Naive thymus-derived CD4-positive, alpha-beta T cell (primary cell): ENCODE data around the gene PRPF31. TPM values are rescaled to one million over a fixed set of nuclear protein-coding genes. Genes with fewer than 3 reads are reported as not detected.
A peak's percentile ranks its signal among the peaks of the same experiment; 100 is the strongest.

ENCODE experiments used
- ATAC-seq: fragments of 150-1000 bp; cut with Tn5 transposase; 2 replicates; pipeline ENCODE4 v1.10.0; 2021; ENCODE audit warnings: mild to moderate bottlenecking, moderate library complexity
- CTCF ChIA-PET: fragments of 350-600 bp; sonication (Branson Sonifier 250); formaldehyde crosslinking; loops from one replicate; lab custom pipeline; 2021; ENCODE audit warnings: antibody characterized with exemption; lab: Charles Lee
- POLR2A ChIA-PET: fragments of 350-600 bp; sonication (Branson Sonifier 250); formaldehyde crosslinking; loops from one replicate; lab custom pipeline; 2021; ENCODE audit warnings: antibody characterized with exemption, inconsistent platforms; lab: Charles Lee
- DNase-seq, 9 donors: peaks; one replicate each; pipeline versions ENCODE4 v3.0.0 to v3.0.0-alpha.2; 2020 to 2022; ENCODE audit warnings: mixed read lengths in 1 of 9
- H3K27ac ChIP-seq: one replicate; pipeline ENCODE4 v1.7.0; 2013; ENCODE audit warnings: mild to moderate bottlenecking, low read depth, low read length, moderate library complexity
- H3K27me3 ChIP-seq, 2 donors: one replicate each; pipeline ENCODE4 v1.7.0; 2013; ENCODE audit warnings: low read length in 2 of 2, mild to moderate bottlenecking in 2 of 2, moderate library complexity in 2 of 2; ENCODE audit not compliant: control insufficient read depth in 2 of 2, insufficient read depth in 2 of 2
- H3K36me3 ChIP-seq, 3 experiments: 1 replicate in 2 of 3; 2 replicates in 1 of 3; pipeline ENCODE4 v1.7.0; 2013; ENCODE audit warnings: low read length in 3 of 3, mild to moderate bottlenecking in 3 of 3, moderate library complexity in 1 of 3; ENCODE audit not compliant: insufficient read depth in 3 of 3, control insufficient read depth in 2 of 3
- H3K4me1 ChIP-seq, 2 donors: one replicate each; pipeline ENCODE4 v1.7.0; 2013; ENCODE audit warnings: low read length in 2 of 2, mild to moderate bottlenecking in 2 of 2, moderate library complexity in 1 of 2; ENCODE audit not compliant: control insufficient read depth in 2 of 2, insufficient read depth in 2 of 2
- H3K4me3 ChIP-seq: 2 replicates; pipeline ENCODE4 v1.7.0; 2013; ENCODE audit warnings: mild to moderate bottlenecking, low read length
- H3K9me3 ChIP-seq, 3 experiments: 1 replicate in 2 of 3; 2 replicates in 1 of 3; pipeline ENCODE4 v1.7.0; 2013; ENCODE audit warnings: low read length in 3 of 3; ENCODE audit not compliant: control insufficient read depth in 2 of 3
- H3K27ac Mint-ChIP-seq, 9 donors: one replicate each; pipeline ENCODE4 v1.8.0; 2020 to 2022; ENCODE audit warnings: mixed read lengths in 9 of 9, mild to moderate bottlenecking in 8 of 9, moderate library complexity in 5 of 9, inconsistent platforms in 2 of 9
- H3K27me3 Mint-ChIP-seq, 5 donors: one replicate each; pipeline ENCODE4 v1.8.0; 2021 to 2022; ENCODE audit warnings: mixed read lengths in 5 of 5, mild to moderate bottlenecking in 1 of 5
- H3K36me3 Mint-ChIP-seq, 5 donors: one replicate each; pipeline ENCODE4 v1.8.0; 2020 to 2022; ENCODE audit warnings: mixed read lengths in 5 of 5, mild to moderate bottlenecking in 3 of 5, inconsistent platforms in 1 of 5
- H3K4me1 Mint-ChIP-seq, 7 donors: one replicate each; pipeline ENCODE4 v1.8.0; 2020 to 2022; ENCODE audit warnings: mixed read lengths in 7 of 7, mild to moderate bottlenecking in 3 of 7, inconsistent platforms in 1 of 7
- H3K4me3 Mint-ChIP-seq, 10 donors: one replicate each; pipeline ENCODE4 v1.8.0; 2020 to 2022; ENCODE audit warnings: mild to moderate bottlenecking in 10 of 10, mixed read lengths in 10 of 10, moderate library complexity in 6 of 10, inconsistent platforms in 2 of 10
- H3K9me3 Mint-ChIP-seq, 11 donors: one replicate each; pipeline ENCODE4 v1.8.0; 2020 to 2022; ENCODE audit warnings: mixed read lengths in 11 of 11, mild to moderate bottlenecking in 4 of 11, inconsistent platforms in 1 of 11, moderate library complexity in 1 of 11
- intact Hi-C, 2 donors: fragments of 100-400 bp; cut with micrococcal nuclease; formaldehyde crosslinking; loops; one replicate each; pipeline ENCODE4 v1.15.1; 2023
- polyA plus RNA-seq, 2 donors: library from polyadenylated mRNA; unstranded; fragments of 300-500 nt; fragmentation: Illumina TruSeq; gene quantifications; one replicate each; pipeline ENCODE4 v1.2.3, GENCODE V29; 2021
- total RNA-seq, 6 experiments: library from RNA in 5 of 6; stranded (reverse) in 5 of 6; gene quantifications; 1 replicate in 5 of 6; 2 replicates in 1 of 6; pipeline ENCODE4 v1.2.3 and lab custom pipeline; 2021 to 2026

The PRPF31 gene
- total and polyA plus RNA-seq, 7 experiments from 2014 or later = 51.8 to 87.4 (median 74.8) TPM

DNA sequence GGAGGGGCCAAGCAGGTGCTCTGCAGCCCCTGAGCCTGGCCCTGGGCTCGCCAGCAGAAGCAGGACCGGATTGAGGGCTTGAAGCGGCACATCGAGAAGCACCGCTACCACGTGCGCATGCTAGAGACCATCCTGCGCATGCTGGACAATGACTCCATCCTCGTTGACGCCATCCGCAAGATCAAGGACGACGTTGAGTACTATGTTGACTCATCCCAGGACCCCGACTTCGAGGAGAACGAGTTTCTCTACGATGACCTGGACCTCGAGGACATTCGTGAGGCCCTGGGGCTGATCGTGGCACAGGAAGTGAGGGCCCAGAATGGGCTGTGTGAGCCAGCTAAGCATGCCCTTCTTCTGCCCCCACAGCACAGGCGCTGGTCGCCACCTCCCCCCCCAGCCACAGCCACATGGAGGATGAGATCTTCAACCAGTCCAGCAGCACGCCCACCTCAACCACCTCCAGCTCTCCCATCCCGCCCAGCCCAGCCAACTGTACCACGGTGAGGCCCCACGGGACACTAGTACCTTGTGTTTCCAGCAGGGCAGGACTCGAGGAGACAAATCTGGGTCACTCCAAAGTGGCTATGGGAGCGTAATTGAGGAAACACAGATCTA, 30.1 kb downstream of the PRPF31 start:
- Histone ChIP-seq H3K36me3 (peaks cover 20 to 94% (median 49%) of the 10 kb centered on the region in 3 experiments), H3K9me3 (no peaks in the 10 kb centered on the region), H3K4me3 (no peak overlapping the region), H3K27me3 (no peaks in the 10 kb centered on the region), H3K27ac (no peak overlapping the region), H3K4me1 (peaks cover 0 to 2% of the 10 kb centered on the region in 2 donors)
- H3K27me3 Mint-ChIP-seq = no peaks in the 10 kb centered on the region
- ATAC-seq (no peak), DNase-seq (no peak)
- H3K9me3 Mint-ChIP-seq = peaks cover 0 to 2% (median 0%) of the 10 kb centered on the region in 11 donors
- H3K4me3 Mint-ChIP-seq = no peak overlapping the region
- peaks cover 11 to 34% (median 15%) of the 10 kb centered on the region in 7 donors for H3K4me1 Mint-ChIP-seq
- ChIA-PET CTCF (no interaction called here), POLR2A (interaction anchor here (9.6 kb wide), 1 partner anchor 10 kb away, joined by 173 read pairs; the partner anchor contains the start of gene LENG1)
- H3K36me3 Mint-ChIP-seq = peaks cover 4 to 50% (median 25%) of the 10 kb centered on the region in 5 donors
- intact Hi-C loops = no loop called here
- no peak overlapping the region for H3K27ac Mint-ChIP-seq

DNA sequence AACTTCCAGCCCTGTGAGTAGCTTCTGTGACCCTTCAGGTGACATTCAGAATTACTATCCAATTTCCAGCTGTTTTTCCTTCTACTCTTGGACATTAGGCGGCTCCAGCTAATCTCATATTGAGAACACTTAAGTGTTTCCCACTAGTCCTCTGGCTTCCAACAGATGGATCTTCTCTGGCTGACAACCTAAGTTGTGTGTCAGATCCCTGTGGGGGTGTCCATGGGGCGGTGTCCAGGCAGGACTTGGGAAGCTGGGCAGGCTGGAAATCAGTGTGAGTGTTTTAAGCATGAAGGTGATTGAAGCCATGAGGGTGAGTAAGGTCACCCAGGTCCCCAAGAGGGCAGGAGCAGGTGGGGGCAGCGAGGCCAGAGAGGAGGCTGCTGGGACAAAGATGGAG, 32.1 kb downstream of the PRPF31 start:
- no peak for ATAC-seq
- peaks cover 0 to 22% (median 6%) of the 10 kb centered on the region in 7 donors for H3K4me1 Mint-ChIP-seq
- H3K27ac Mint-ChIP-seq = peak overlapping the region in 2 of 9 donors; percentile 53 to 80
- Histone ChIP-seq H3K27ac (no peak overlapping the region), H3K36me3 (peaks cover 20 to 100% (median 46%) of the 10 kb centered on the region in 3 experiments), H3K4me1 (no peaks in the 10 kb centered on the region), H3K4me3 (no peak overlapping the region), H3K27me3 (no peaks in the 10 kb centered on the region), H3K9me3 (no peaks in the 10 kb centered on the region)
- ChIA-PET CTCF (no interaction called here), POLR2A (interaction anchor here (1.1 to 1.4 kb wide), 3 partner anchors 8 to 32 kb away, joined by 4 to 6 read pairs (median 4); partner anchors contain the start of genes CNOT3, PRPF31 and TFPT)
- H3K4me3 Mint-ChIP-seq = no peak overlapping the region
- intact Hi-C loops = no loop called here
- DNase-seq = no peak
- H3K36me3 Mint-ChIP-seq = peaks cover 4 to 51% (median 23%) of the 10 kb centered on the region in 5 donors
- H3K27me3 Mint-ChIP-seq = no peaks in the 10 kb centered on the region
- no peaks in the 10 kb centered on the region for H3K9me3 Mint-ChIP-seq

- POLR2A ChIA-PET = interaction anchor here (1.1 to 1.4 kb wide), 3 partner anchors 8 to 33 kb away, joined by 4 to 6 read pairs (median 4); partner anchors contain the start of genes CNOT3, PRPF31 and TFPT
- Histone ChIP-seq H3K27ac (no peak overlapping the region), H3K9me3 (no peaks in the 10 kb centered on the region), H3K36me3 (peaks cover 18 to 100% (median 41%) of the 10 kb centered on the region in 3 experiments), H3K27me3 (no peaks in the 10 kb centered on the region), H3K4me3 (no peak overlapping the region), H3K4me1 (peaks cover 0 to 2% of the 10 kb centered on the region in 2 donors)
- H3K9me3 Mint-ChIP-seq = peaks cover 0 to 1% (median 0%) of the 10 kb centered on the region in 11 donors
- H3K36me3 Mint-ChIP-seq = peaks cover 4 to 49% (median 20%) of the 10 kb centered on the region in 5 donors
- CTCF ChIA-PET = no interaction called here
- H3K27ac Mint-ChIP-seq = no peak overlapping the region
- ATAC-seq (no peak), DNase-seq (no peak)
- H3K4me1 Mint-ChIP-seq = peaks cover under 1 to 22% (median 7%) of the 10 kb centered on the region in 7 donors
- intact Hi-C loops = no loop called here
- no peaks in the 10 kb centered on the region for H3K27me3 Mint-ChIP-seq
- no peak overlapping the region for H3K4me3 Mint-ChIP-seq
These were observed 32.6 kb downstream of the PRPF31 start for GRCh38 chr19:54148158-54148557.

GRCh38 chr19:54149021-54149812, 33.7 kb downstream of the PRPF31 start:
- CTCF ChIA-PET = no interaction called here
- Mint-ChIP-seq H3K4me3 (no peak overlapping the region), H3K4me1 (peaks cover 8 to 25% (median 17%) of the 10 kb centered on the region in 7 donors), H3K27ac (peak overlapping the region in 2 of 9 donors; percentile 23 to 25), H3K27me3 (no peaks in the 10 kb centered on the region), H3K9me3 (peaks cover 0 to 2% (median 0%) of the 10 kb centered on the region in 11 donors), H3K36me3 (peaks cover 9 to 45% (median 21%) of the 10 kb centered on the region in 5 donors)
- Histone ChIP-seq H3K27ac (no peak overlapping the region), H3K27me3 (no peaks in the 10 kb centered on the region), H3K36me3 (peaks cover 7 to 100% (median 40%) of the 10 kb centered on the region in 3 experiments), H3K9me3 (no peaks in the 10 kb centered on the region), H3K4me3 (no peak overlapping the region), H3K4me1 (peaks cover 2 to 13% of the 10 kb centered on the region in 2 donors)
- POLR2A ChIA-PET = interaction anchor here (2.4 to 11.2 kb wide), 2 partner anchors 9 to 10 kb away, joined by 24 to 173 read pairs; partner anchors contain the start of genes CNOT3 and LENG1
- DNase-seq (no peak), ATAC-seq (no peak)
- intact Hi-C loops = no loop called here

DNA sequence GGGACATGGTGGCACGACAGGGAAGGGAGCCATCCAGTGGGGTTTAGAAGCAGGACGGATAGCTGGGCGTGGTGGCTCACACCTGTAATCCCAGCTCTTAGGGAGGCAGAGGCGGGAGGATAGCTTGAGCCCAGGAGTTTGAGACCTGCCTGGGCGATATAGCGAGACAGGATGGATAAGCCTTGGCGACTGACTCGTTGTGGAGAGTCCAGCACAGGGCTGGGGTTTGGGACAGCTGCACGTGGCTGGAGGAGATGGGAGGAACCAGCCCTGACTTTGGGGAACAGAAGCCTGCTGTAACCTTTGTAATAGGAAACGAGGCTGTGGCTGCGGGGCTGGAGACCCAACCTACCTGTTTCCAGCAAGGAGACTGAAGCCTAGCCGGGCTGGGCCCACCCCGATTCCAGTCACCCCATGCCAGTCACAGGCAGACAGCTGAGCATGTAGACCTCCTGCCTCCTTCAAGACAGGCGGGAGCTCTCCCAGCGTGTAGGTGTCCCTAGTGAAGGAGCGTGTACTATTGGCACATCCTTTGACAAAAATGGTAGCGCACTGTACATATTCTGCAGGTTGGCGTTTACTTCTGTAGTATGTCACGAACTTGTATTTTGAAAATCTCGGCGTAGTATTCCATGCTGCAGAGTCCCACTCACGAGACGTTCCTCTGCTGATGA, 35.9 kb downstream of the PRPF31 start:
- no peaks in the 10 kb centered on the region for H3K27me3 ChIP-seq
- POLR2A ChIA-PET = interaction anchor here (0.5 to 11.2 kb wide), 2 partner anchors 11 to 36 kb away, joined by 3 to 173 read pairs; partner anchors contain the start of genes CNOT3 and TFPT
- peaks cover 18 to 37% (median 35%) of the 10 kb centered on the region in 7 donors for H3K4me1 Mint-ChIP-seq
- no peak overlapping the region for H3K27ac ChIP-seq
- peak overlapping the region in 3 of 9 donors; percentile 21 to 64 (median 36) for H3K27ac Mint-ChIP-seq
- H3K4me1 ChIP-seq = peaks cover 15 to 32% of the 10 kb centered on the region in 2 donors
- no peak overlapping the region for H3K4me3 Mint-ChIP-seq
- CTCF ChIA-PET = no interaction called here
- H3K9me3 Mint-ChIP-seq = peaks cover 0 to 2% (median 0%) of the 10 kb centered on the region in 11 donors
- no peaks in the 10 kb centered on the region for H3K9me3 ChIP-seq
- intact Hi-C loops = no loop called here
- no peak overlapping the region for H3K4me3 ChIP-seq
- ATAC-seq (no peak), DNase-seq (no peak)
- H3K36me3 ChIP-seq = peaks cover 8 to 100% (median 40%) of the 10 kb centered on the region in 3 experiments
- peaks cover 9 to 44% (median 24%) of the 10 kb centered on the region in 5 donors for H3K36me3 Mint-ChIP-seq
- H3K27me3 Mint-ChIP-seq = no peaks in the 10 kb centered on the region

DNA sequence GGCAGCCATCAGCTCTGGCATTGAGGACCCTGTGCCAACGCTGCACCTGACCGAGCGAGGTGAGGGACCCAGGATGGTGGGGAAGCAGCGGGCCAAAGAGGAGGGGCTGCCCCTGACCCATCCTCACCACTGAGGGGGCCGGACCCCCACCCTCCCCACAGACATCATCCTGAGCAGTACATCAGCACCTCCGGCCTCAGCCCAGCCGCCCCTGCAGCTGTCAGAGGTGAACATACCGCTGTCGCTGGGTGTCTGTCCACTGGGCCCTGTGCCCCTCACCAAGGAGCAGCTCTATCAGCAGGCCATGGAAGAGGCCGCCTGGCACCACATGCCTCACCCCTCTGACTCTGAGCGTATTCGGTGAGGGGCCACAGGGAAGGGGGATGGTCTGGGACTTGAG, 36.7 kb downstream of the PRPF31 start:
- Histone ChIP-seq H3K36me3 (peaks cover 10 to 100% (median 37%) of the 10 kb centered on the region in 3 experiments), H3K4me3 (no peak overlapping the region), H3K27ac (no peak overlapping the region), H3K9me3 (no peaks in the 10 kb centered on the region), H3K27me3 (no peaks in the 10 kb centered on the region), H3K4me1 (peaks cover 15 to 32% of the 10 kb centered on the region in 2 donors)
- H3K4me1 Mint-ChIP-seq = peaks cover 22 to 44% (median 41%) of the 10 kb centered on the region in 7 donors
- peaks cover 0 to 2% (median 0%) of the 10 kb centered on the region in 11 donors for H3K9me3 Mint-ChIP-seq
- no peaks in the 10 kb centered on the region for H3K27me3 Mint-ChIP-seq
- intact Hi-C loops = no loop called here
- ChIA-PET POLR2A (interaction anchor here (11.2 kb wide), 1 partner anchor 12 kb away, joined by 173 read pairs; the partner anchor contains the start of gene CNOT3), CTCF (no interaction called here)
- peaks cover 14 to 43% (median 28%) of the 10 kb centered on the region in 5 donors for H3K36me3 Mint-ChIP-seq
- no peak for ATAC-seq
- DNase-seq = no peak
- H3K4me3 Mint-ChIP-seq = no peak overlapping the region
- H3K27ac Mint-ChIP-seq = peak overlapping the region in 1 of 9 donors; percentile 78
